Prostate gland (tissue), 2 donors: ENCODE data around the gene GRK2.

ENCODE experiments used
- POLR2A ChIP-seq: fragments of 450-650 bp; IDR thresholded peaks from one replicate; pipeline ENCODE4 v1.6.1; 2016; ENCODE audit warnings: antibody characterized with exemption, mild to moderate bottlenecking
- POLR2AphosphoS5 ChIP-seq: sonication (generic); formaldehyde crosslinking; IDR thresholded peaks from one replicate; pipeline ENCODE4 v1.6.1; 2017; ENCODE audit warnings: antibody characterized with exemption
- TF ChIP-seq, protein P1 (sequence below), 4 experiments: fragments of 200-600 bp in 2 of 4; fragments of 450-650 bp in 2 of 4; sonication (generic) in 2 of 4; IDR thresholded peaks; 1 replicate in 3 of 4; 2 replicates in 1 of 4; pipeline ENCODE4 v1.5.1; 2016 to 2019; ENCODE audit warnings: antibody characterized with exemption in 4 of 4, mild to moderate bottlenecking in 2 of 4, moderate library complexity in 2 of 4

DNA sequence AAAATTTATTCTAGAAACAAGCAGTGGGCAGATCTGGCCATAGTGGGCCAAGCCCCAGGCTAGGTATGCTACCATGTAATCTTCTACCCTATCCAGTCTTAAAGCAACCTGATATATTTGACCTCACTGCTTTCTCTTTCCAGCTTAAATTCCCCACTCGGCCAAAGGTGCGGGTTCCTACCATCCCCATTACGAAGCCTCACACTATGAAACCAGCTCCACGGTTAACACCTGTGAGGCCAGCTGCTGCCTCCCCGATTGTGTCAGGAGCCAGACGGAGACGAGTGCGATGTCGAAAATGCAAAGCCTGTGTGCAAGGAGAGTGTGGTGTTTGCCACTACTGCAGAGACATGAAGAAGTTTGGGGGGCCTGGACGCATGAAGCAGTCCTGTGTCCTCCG is 21.2 kb upstream of the GRK2 start:
- TF ChIP-seq POLR2A (no peak), POLR2AphosphoS5 (no peak)
- TF ChIP-seq, protein P1, sequence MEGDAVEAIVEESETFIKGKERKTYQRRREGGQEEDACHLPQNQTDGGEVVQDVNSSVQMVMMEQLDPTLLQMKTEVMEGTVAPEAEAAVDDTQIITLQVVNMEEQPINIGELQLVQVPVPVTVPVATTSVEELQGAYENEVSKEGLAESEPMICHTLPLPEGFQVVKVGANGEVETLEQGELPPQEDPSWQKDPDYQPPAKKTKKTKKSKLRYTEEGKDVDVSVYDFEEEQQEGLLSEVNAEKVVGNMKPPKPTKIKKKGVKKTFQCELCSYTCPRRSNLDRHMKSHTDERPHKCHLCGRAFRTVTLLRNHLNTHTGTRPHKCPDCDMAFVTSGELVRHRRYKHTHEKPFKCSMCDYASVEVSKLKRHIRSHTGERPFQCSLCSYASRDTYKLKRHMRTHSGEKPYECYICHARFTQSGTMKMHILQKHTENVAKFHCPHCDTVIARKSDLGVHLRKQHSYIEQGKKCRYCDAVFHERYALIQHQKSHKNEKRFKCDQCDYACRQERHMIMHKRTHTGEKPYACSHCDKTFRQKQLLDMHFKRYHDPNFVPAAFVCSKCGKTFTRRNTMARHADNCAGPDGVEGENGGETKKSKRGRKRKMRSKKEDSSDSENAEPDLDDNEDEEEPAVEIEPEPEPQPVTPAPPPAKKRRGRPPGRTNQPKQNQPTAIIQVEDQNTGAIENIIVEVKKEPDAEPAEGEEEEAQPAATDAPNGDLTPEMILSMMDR (IDR thresholded peaks at IDR 0.05), result no peak
